ENCODE data around the gene CBX1.

DNA sequence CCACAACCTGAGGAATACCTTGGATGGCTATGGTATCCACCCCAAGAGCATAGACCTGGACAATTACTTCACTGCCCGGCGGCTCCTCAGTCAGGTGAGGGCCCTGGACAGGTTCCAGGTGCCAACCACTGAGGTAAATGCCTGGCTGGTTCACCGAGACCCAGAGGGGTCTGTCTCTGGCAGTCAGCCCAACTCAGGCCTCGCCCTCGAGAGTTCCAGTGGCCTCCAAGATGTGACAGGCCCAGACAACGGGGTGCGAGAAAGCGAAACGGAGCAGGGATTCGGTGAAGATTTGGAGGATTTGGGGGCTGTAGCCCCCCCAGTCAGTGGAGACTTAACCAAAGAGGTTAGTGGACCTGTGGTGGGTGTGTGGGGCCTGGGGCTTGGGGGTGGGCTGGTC is 50.0 kb downstream of the CBX1 start:
- TF ChIP-seq, protein P1, sequence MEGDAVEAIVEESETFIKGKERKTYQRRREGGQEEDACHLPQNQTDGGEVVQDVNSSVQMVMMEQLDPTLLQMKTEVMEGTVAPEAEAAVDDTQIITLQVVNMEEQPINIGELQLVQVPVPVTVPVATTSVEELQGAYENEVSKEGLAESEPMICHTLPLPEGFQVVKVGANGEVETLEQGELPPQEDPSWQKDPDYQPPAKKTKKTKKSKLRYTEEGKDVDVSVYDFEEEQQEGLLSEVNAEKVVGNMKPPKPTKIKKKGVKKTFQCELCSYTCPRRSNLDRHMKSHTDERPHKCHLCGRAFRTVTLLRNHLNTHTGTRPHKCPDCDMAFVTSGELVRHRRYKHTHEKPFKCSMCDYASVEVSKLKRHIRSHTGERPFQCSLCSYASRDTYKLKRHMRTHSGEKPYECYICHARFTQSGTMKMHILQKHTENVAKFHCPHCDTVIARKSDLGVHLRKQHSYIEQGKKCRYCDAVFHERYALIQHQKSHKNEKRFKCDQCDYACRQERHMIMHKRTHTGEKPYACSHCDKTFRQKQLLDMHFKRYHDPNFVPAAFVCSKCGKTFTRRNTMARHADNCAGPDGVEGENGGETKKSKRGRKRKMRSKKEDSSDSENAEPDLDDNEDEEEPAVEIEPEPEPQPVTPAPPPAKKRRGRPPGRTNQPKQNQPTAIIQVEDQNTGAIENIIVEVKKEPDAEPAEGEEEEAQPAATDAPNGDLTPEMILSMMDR (conservative IDR thresholded peaks at IDR 0.05; ENCODE audit: low read depth, low read length): no peak
- TF ChIP-seq POLR2A (IDR thresholded peaks at IDR 0.05; ENCODE audit: low read depth, low read length) (no peak), RFX5 (IDR thresholded peaks at IDR 0.05; ENCODE audit: low read depth, low read length) (no peak), SMC3 (IDR thresholded peaks at IDR 0.05; ENCODE audit: low read depth, low read length) (no peak)
- TF ChIP-seq, protein P2, sequence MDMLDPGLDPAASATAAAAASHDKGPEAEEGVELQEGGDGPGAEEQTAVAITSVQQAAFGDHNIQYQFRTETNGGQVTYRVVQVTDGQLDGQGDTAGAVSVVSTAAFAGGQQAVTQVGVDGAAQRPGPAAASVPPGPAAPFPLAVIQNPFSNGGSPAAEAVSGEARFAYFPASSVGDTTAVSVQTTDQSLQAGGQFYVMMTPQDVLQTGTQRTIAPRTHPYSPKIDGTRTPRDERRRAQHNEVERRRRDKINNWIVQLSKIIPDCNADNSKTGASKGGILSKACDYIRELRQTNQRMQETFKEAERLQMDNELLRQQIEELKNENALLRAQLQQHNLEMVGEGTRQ (IDR thresholded peaks at IDR 0.05; ENCODE audit: low read depth, low read length): no peak
